Kidney glomerular epithelial cell (primary cell): Measurements from ENCODE around the gene PRR14L.
"Not testable (repeated sequence)": the region's sequence is repeated elsewhere in the genome, so short reads cannot be mapped to it uniquely, and the experiment has no call there.

Experiments
- DNase-seq: peaks from one replicate; lab custom pipeline; 2025; lab: John Stamatoyannopoulos, UW

The PRR14L gene

GRCh38 chr22:31749636-31750364 is at the start of gene PRR14L:
Gene PRR14L (minus strand): TSS chr22:31750132. CDS start chr22:31738860, 11,272 bp downstream.
- DNase-seq = peak; percentile 90

- not testable (repeated sequence) for DNase-seq
Measured at GRCh38 chr22:31799358-31799757, 49.4 kb upstream of the PRR14L start.

- DNase-seq = no peak
Measured at GRCh38 chr22:31790240-31790639, 40.3 kb upstream of the PRR14L start.

- no peak for DNase-seq
Measured at GRCh38 chr22:31789803-31790202, 39.9 kb upstream of the PRR14L start.

GRCh38 chr22:31776231-31776630 is 26.3 kb upstream of the PRR14L start:
- DNase-seq = no peak

GRCh38 chr22:31773416-31773815 is 23.5 kb upstream of the PRR14L start:
- DNase-seq = no peak

GRCh38 chr22:31768422-31769059 is 18.6 kb upstream of the PRR14L start:
- no peak for DNase-seq

- DNase-seq = no peak
Measured at GRCh38 chr22:31764785-31765184, 14.9 kb upstream of the PRR14L start.

GRCh38 chr22:31758860-31759259 is 8.9 kb upstream of the PRR14L start:
- not testable (repeated sequence) for DNase-seq

- no peak for DNase-seq
Measured at GRCh38 chr22:31757265-31757664, 7.3 kb upstream of the PRR14L start.

GRCh38 chr22:31754813-31755212 is 4.9 kb upstream of the PRR14L start:
- no peak for DNase-seq

- peak; percentile 87 for DNase-seq
Measured at GRCh38 chr22:31753634-31754501, 3.9 kb upstream of the PRR14L start, which contains the start of gene DEPDC5. Gene DEPDC5 (plus strand): TSS chr22:31754019. CDS start chr22:31754922, 903 bp downstream.

GRCh38 chr22:31753005-31753633 is 3.2 kb upstream of the PRR14L start:
- no peak for DNase-seq

- DNase-seq = no peak
Measured at GRCh38 chr22:31752096-31752847, 2.3 kb upstream of the PRR14L start.

GRCh38 chr22:31750365-31751284 is 693 bp upstream of the PRR14L start:
- no peak for DNase-seq

- no peak for DNase-seq
Measured at GRCh38 chr22:31748490-31748889, 1.4 kb downstream of the PRR14L start.

GRCh38 chr22:31747441-31747840 is 2.5 kb downstream of the PRR14L start:
- no peak for DNase-seq

- no peak for DNase-seq
Measured at GRCh38 chr22:31743871-31744270, 6.1 kb downstream of the PRR14L start.

- no peak for DNase-seq
Measured at GRCh38 chr22:31742682-31743081, 7.2 kb downstream of the PRR14L start.

GRCh38 chr22:31742115-31742514 is 7.8 kb downstream of the PRR14L start:
- DNase-seq = no peak
